WTC11 (cell line): ENCODE measurements around the gene TEAD1. TPM values are rescaled to one million over a fixed set of nuclear protein-coding genes. Genes with fewer than 3 reads are reported as not detected.

Source experiments
- ATAC-seq: fragments of 200-7000 bp; cut with Tn5 transposase; 2 replicates; pipeline ENCODE4 v1.10.0; 2021; ENCODE audit warnings: mild to moderate bottlenecking, moderate library complexity
- CTCF ChIA-PET: fragments of 300-600 bp; sonication (Branson Sonifier 250); formaldehyde crosslinking; loops from one replicate; lab custom pipeline; 2021; ENCODE audit warnings: antibody characterized with exemption; lab: Charles Lee
- POLR2A ChIA-PET: fragments of 350-600 bp; sonication (Branson Sonifier 250); formaldehyde crosslinking; loops from one replicate; lab custom pipeline; 2021; ENCODE audit warnings: antibody characterized with exemption; lab: Charles Lee
- DNase-seq: peaks from one replicate; pipeline ENCODE4 v3.0.0; 2021; ENCODE audit warnings: low spot score
- H3K27ac Mint-ChIP-seq: 2 replicates; pipeline ENCODE4 v1.8.0; 2021; ENCODE audit warnings: mixed read lengths
- H3K27me3 Mint-ChIP-seq: 2 replicates; pipeline ENCODE4 v1.8.0; 2021; ENCODE audit warnings: low read depth, mild to moderate bottlenecking, moderate library complexity, mixed read lengths
- H3K36me3 Mint-ChIP-seq: 2 replicates; pipeline ENCODE4 v1.8.0; 2021; ENCODE audit warnings: mixed read lengths
- H3K4me1 Mint-ChIP-seq: 2 replicates; pipeline ENCODE4 v1.8.0; 2022; ENCODE audit warnings: mixed read lengths
- H3K4me3 Mint-ChIP-seq: 2 replicates; pipeline ENCODE4 v1.8.0; 2021; ENCODE audit warnings: mild to moderate bottlenecking, moderate library complexity, mixed read lengths
- H3K9me3 Mint-ChIP-seq: 2 replicates; pipeline ENCODE4 v1.8.0; 2021; ENCODE audit warnings: mixed read lengths
- CDX4 ChIP-seq: fragments of 250-450 bp; sonication (Bioruptor Pico); IDR thresholded peaks from 2 replicates; pipeline ENCODE4 v1.9.0; 2021; ENCODE audit warnings: moderate library complexity, mild to moderate bottlenecking, inconsistent platforms, borderline replicate concordance
- E2F4 ChIP-seq: sonication (generic); formaldehyde crosslinking; IDR thresholded peaks from 2 replicates; pipeline ENCODE4 v1.8.1; 2022; ENCODE audit warnings: low read depth, mild to moderate bottlenecking, moderate library complexity, missing genetic modification reagents, borderline replicate concordance
- EMX1 ChIP-seq: fragments of 250-450 bp; sonication (Bioruptor Pico); IDR thresholded peaks from 2 replicates; pipeline ENCODE4 v1.8.0; 2021; ENCODE audit warnings: mild to moderate bottlenecking
- ERG ChIP-seq: fragments of 250-450 bp; sonication (Bioruptor Pico); IDR thresholded peaks from 2 replicates; pipeline ENCODE4 v1.8.0; 2021; ENCODE audit warnings: mild to moderate bottlenecking
- ESRRA ChIP-seq: sonication (generic); formaldehyde crosslinking; IDR thresholded peaks from 2 replicates; pipeline ENCODE4 v1.8.1; 2022; ENCODE audit warnings: mild to moderate bottlenecking, missing genetic modification reagents, borderline replicate concordance
- IRF1 ChIP-seq: sonication (generic); formaldehyde crosslinking; IDR thresholded peaks from 2 replicates; pipeline ENCODE4 v1.8.0; 2023; ENCODE audit warnings: missing genetic modification reagents
- OVOL2 ChIP-seq: fragments of 250-450 bp; sonication (Bioruptor Pico); IDR thresholded peaks from 2 replicates; pipeline ENCODE4 v1.9.0; 2021; ENCODE audit warnings: mild to moderate bottlenecking, borderline replicate concordance
- ZNF425 ChIP-seq: fragments of 250-450 bp; sonication (Bioruptor Pico); conservative IDR thresholded peaks from 2 replicates; pipeline ENCODE4 v1.9.0; 2021; ENCODE audit warnings: mild to moderate bottlenecking
- total RNA-seq: library from RNA; stranded (reverse); gene quantifications from 3 replicates; pipeline ENCODE4 v1.2.3, GENCODE V29; 2021

Gene TEAD1
- total RNA-seq, 1 experiment from 2014 or later = 79.9 TPM

- TF ChIP-seq CDX4 (CRISPR knock-in tag) = no peak
- TF ChIP-seq OVOL2 (CRISPR knock-in tag) = no peak
Observed at GRCh38 chr11:12930850-12931249, 256.6 kb downstream of the TEAD1 start (continued).

- H3K4me1 Mint-ChIP-seq = peaks cover 10% of the 10 kb centered on the region
- peaks cover 4% of the 10 kb centered on the region for H3K9me3 Mint-ChIP-seq
- CTCF ChIA-PET = interaction anchor here (4.6 kb wide), 1 partner anchor 18 kb away, joined by 33 read pairs; no protein-coding TSS in a partner anchor
- H3K27me3 Mint-ChIP-seq = no peaks in the 10 kb centered on the region
- POLR2A ChIA-PET = no interaction called here
- ATAC-seq (no peak), DNase-seq (no peak)
- peaks cover 28% of the 10 kb centered on the region for H3K36me3 Mint-ChIP-seq
- no peak overlapping the region for H3K4me3 Mint-ChIP-seq
- H3K27ac Mint-ChIP-seq = no peak overlapping the region
- TF ChIP-seq EMX1 (CRISPR knock-in tag) = no peak
- no peak for TF ChIP-seq ESRRA (CRISPR knock-in tag)
Observed at GRCh38 chr11:12932485-12932884, 258.3 kb downstream of the TEAD1 start.

GRCh38 chr11:12936200-12936599 is 262.0 kb downstream of the TEAD1 start:
- peaks cover 24% of the 10 kb centered on the region for H3K36me3 Mint-ChIP-seq

More at GRCh38 chr11:12936200-12936599, 262.0 kb downstream of the TEAD1 start:
- Mint-ChIP-seq H3K4me1 (no peaks in the 10 kb centered on the region), H3K4me3 (no peak overlapping the region), H3K27ac (peak overlapping the region; percentile 77; the same call in 1 of the 2 replicates), H3K27me3 (no peaks in the 10 kb centered on the region), H3K9me3 (peaks cover 4% of the 10 kb centered on the region)
- TF ChIP-seq E2F4 (CRISPR knock-in tag) (no peak), IRF1 (CRISPR knock-in tag) (no peak), ZNF425 (CRISPR knock-in tag) (no peak), ERG (CRISPR knock-in tag) (no peak)
- POLR2A ChIA-PET = no interaction called here
- peak; percentile 34; the same call in 1 of the 2 replicates for ATAC-seq
- DNase-seq = no peak
- CTCF ChIA-PET = no interaction called here
